Subcutaneous abdominal adipose tissue (tissue), 5 donors: ENCODE results near the gene DNAH8.

Experiments
- H3K27ac ChIP-seq: one replicate; pipeline ENCODE4 v1.7.0; 2013; ENCODE audit warnings: low read depth, mild to moderate bottlenecking, inconsistent platforms, low read length, moderate library complexity
- H3K27me3 ChIP-seq, 5 donors: one replicate each; pipeline ENCODE4 v1.7.0; 2013; ENCODE audit warnings: low read length in 5 of 5, inconsistent platforms in 1 of 5; ENCODE audit not compliant: control insufficient read depth in 5 of 5, insufficient read depth in 4 of 5
- H3K36me3 ChIP-seq, 5 donors: one replicate each; pipeline ENCODE4 v1.7.0; 2013; ENCODE audit warnings: low read length in 5 of 5; ENCODE audit not compliant: control insufficient read depth in 5 of 5, insufficient read depth in 5 of 5
- H3K4me1 ChIP-seq, 5 donors: one replicate each; pipeline ENCODE4 v1.7.0; 2013; ENCODE audit warnings: low read length in 5 of 5, mild to moderate bottlenecking in 3 of 5, moderate library complexity in 1 of 5; ENCODE audit not compliant: control insufficient read depth in 5 of 5, insufficient read depth in 5 of 5
- H3K4me3 ChIP-seq, 5 donors: one replicate each; pipeline ENCODE4 v1.7.0; 2013; ENCODE audit warnings: low read length in 5 of 5, low read depth in 1 of 5
- H3K9ac ChIP-seq, 5 donors: one replicate each; pipeline ENCODE4 v1.7.0; 2013; ENCODE audit warnings: low read length in 5 of 5, mild to moderate bottlenecking in 4 of 5, moderate library complexity in 3 of 5
- H3K9me3 ChIP-seq, 5 donors: one replicate each; pipeline ENCODE4 v1.7.0; 2013; ENCODE audit warnings: low read length in 5 of 5; ENCODE audit not compliant: control insufficient read depth in 5 of 5
- donor health status: healthy.
- donor health status: healthy.
- donor health status: healthy.
- donor health status: healthy.
- donor health status: healthy.

The DNAH8 gene

DNA sequence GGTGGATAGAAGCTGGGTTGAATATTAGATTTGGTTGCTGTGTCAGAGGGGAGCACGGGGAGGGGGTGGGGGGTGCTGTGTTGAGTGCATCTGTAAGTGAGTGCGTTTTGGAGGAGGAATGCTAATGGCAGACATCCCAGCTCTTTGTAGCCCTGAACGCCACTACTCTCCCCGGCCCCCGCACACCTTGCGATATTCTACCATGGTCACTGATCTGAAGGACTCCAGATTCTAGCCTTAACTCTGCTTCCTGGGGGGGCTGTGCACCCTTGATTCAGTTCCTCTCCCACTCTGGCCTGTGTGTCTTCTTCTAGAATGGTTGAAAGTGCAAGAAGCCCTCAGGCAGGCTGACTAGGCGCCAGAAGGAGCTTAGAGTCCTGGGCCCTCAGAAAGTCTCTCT is 340.6 kb downstream of the DNAH8 start:
- Histone ChIP-seq H3K9ac (no peak overlapping the region), H3K9me3 (no peaks in the 10 kb centered on the region), H3K4me3 (no peak overlapping the region), H3K4me1 (no peaks in the 10 kb centered on the region), H3K27ac (no peak overlapping the region), H3K36me3 (no peaks in the 10 kb centered on the region), H3K27me3 (peaks cover 11 to 31% (median 21%) of the 10 kb centered on the region in 5 donors)

DNA sequence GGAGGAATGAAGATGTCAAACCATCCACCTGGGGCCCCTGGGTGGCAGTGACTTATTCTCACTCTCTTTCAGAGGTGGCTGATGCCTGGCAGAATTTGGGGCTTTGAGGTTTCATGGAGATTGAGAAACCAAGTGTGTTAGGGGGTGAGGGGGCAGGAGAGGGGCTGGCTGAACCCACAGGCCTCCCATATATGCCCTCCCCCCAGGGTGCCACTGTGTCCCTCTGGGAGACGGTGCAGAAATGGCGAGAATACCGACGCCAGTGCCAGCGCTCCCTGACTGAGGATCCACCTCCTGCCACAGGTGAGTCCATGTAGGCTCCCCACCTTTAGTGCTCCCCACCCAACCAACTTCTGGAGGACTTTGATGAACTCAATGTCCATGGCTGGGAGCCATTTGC is 341.1 kb downstream of the DNAH8 start:
- H3K36me3 ChIP-seq = no peaks in the 10 kb centered on the region
- H3K4me1 ChIP-seq = no peaks in the 10 kb centered on the region
- H3K9ac ChIP-seq = no peak overlapping the region
- H3K9me3 ChIP-seq = no peaks in the 10 kb centered on the region
- H3K4me3 ChIP-seq = no peak overlapping the region
- no peak overlapping the region for H3K27ac ChIP-seq
- peaks cover 15 to 36% (median 21%) of the 10 kb centered on the region in 5 donors for H3K27me3 ChIP-seq

GRCh38 chr6:39056681-39057080 is 341.6 kb downstream of the DNAH8 start:
- no peaks in the 10 kb centered on the region for H3K36me3 ChIP-seq
- no peak overlapping the region for H3K9ac ChIP-seq
- no peak overlapping the region for H3K4me3 ChIP-seq
- peaks cover 15 to 32% (median 21%) of the 10 kb centered on the region in 5 donors for H3K27me3 ChIP-seq
- no peak overlapping the region for H3K27ac ChIP-seq
- no peaks in the 10 kb centered on the region for H3K4me1 ChIP-seq
- H3K9me3 ChIP-seq = no peaks in the 10 kb centered on the region

- Histone ChIP-seq H3K4me1 (peaks cover 0 to 5% (median 0%) of the 10 kb centered on the region in 5 donors), H3K36me3 (no peaks in the 10 kb centered on the region), H3K27me3 (peaks cover 15 to 34% (median 17%) of the 10 kb centered on the region in 5 donors), H3K27ac (no peak overlapping the region), H3K4me3 (no peak overlapping the region), H3K9me3 (no peaks in the 10 kb centered on the region), H3K9ac (no peak overlapping the region)
Measured at GRCh38 chr6:39057251-39058155, 342.4 kb downstream of the DNAH8 start.

DNA sequence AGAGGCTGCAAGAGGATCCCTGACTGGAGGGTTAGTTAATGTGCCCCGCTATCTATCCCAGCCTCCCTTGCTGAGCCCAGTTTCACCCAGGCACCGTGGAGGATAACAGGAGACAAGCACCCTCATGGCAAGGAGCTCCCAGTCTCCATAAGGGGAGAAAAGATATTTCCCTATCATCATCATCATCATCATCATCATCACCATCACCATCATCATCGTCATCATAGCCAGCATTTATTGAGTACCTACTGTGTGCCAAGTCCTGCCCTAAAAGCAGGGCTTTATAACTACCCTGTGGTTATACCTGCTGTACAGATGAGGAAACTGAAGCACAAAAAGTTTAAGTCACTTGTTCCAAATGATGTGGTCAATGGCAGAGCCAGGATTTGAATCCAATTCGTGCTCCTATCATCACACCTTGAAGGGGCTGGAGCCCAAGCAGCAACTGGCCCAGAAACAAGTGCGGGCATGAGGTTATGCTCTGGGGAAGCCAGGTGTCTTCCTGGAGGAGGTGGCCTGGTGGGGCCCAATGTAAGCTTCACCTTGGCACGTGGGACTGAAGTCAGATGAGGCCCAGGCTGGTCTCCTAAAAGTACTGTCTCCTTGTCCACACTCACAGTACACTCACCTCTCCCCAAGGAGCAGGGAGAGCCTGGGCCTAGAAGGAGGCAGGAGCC is 343.5 kb downstream of the DNAH8 start:
- H3K9me3 ChIP-seq = no peaks in the 10 kb centered on the region
- no peak overlapping the region for H3K9ac ChIP-seq
- no peak overlapping the region for H3K27ac ChIP-seq
- no peaks in the 10 kb centered on the region for H3K36me3 ChIP-seq
- peaks cover 0 to 5% (median 0%) of the 10 kb centered on the region in 5 donors for H3K4me1 ChIP-seq
- H3K27me3 ChIP-seq = peaks cover 13 to 34% (median 17%) of the 10 kb centered on the region in 5 donors
- no peak overlapping the region for H3K4me3 ChIP-seq

DNA sequence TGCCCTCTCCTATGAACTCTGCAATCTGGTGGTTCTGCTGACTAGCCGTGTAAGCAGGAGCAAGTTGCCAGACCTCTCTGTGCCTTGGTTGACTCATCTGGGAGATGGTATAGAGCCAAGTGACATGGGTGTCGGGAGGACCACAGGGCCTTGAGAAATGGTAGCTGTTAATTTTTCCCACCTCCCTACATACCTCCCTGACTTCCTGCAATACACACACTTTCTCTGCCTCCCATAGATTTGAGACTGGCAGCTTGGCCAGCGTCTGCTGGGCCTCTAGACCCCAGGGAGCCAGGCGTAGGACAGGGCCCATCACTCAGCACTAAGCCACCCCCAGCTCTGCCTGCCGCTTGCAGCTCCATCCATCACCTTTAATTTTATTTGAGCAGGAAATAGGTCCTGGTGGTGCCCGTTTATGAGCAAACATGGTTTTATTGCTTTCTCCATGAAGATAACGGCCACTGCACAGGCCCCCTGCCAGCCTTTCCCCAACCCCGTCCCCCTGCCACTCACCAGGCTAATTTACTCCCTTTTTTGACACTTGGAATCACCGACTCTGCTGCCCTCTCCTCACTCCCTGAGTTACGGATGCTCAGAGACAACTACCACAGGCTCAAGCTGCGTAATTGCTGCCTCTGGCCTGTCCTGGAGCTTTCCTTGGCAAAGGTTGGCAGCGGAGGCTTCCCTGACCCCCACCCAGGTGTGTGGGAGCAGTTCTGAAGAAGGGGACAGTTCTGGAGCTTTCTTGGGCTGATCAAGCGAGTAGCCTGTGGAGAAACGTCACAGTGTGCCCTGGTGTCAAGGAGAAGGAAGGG is 344.6 kb downstream of the DNAH8 start:
- no peaks in the 10 kb centered on the region for H3K9me3 ChIP-seq
- no peak overlapping the region for H3K27ac ChIP-seq
- H3K27me3 ChIP-seq = peaks cover 13 to 34% (median 17%) of the 10 kb centered on the region in 5 donors
- peaks cover 0 to 5% (median 0%) of the 10 kb centered on the region in 5 donors for H3K4me1 ChIP-seq
- no peak overlapping the region for H3K4me3 ChIP-seq
- no peak overlapping the region for H3K9ac ChIP-seq
- H3K36me3 ChIP-seq = no peaks in the 10 kb centered on the region

GRCh38 chr6:39060467-39061160 is 345.5 kb downstream of the DNAH8 start:
- peaks cover 0 to 5% (median 0%) of the 10 kb centered on the region in 5 donors for H3K4me1 ChIP-seq
- no peaks in the 10 kb centered on the region for H3K36me3 ChIP-seq
- H3K27ac ChIP-seq = no peak overlapping the region
- H3K9ac ChIP-seq = no peak overlapping the region
- no peaks in the 10 kb centered on the region for H3K9me3 ChIP-seq
- H3K4me3 ChIP-seq = no peak overlapping the region
- H3K27me3 ChIP-seq = peaks cover 16 to 39% (median 18%) of the 10 kb centered on the region in 5 donors

GRCh38 chr6:39061182-39061581 is 346.1 kb downstream of the DNAH8 start:
- H3K27ac ChIP-seq = no peak overlapping the region
- H3K27me3 ChIP-seq = peaks cover 12 to 42% (median 24%) of the 10 kb centered on the region in 5 donors
- no peaks in the 10 kb centered on the region for H3K9me3 ChIP-seq
- no peaks in the 10 kb centered on the region for H3K36me3 ChIP-seq
- no peak overlapping the region for H3K9ac ChIP-seq
- peaks cover 0 to 5% (median 0%) of the 10 kb centered on the region in 5 donors for H3K4me1 ChIP-seq
- H3K4me3 ChIP-seq = no peak overlapping the region

- H3K27me3 ChIP-seq = peaks cover 12 to 42% (median 25%) of the 10 kb centered on the region in 5 donors
- no peaks in the 10 kb centered on the region for H3K36me3 ChIP-seq
- no peak overlapping the region for H3K9ac ChIP-seq
- no peak overlapping the region for H3K27ac ChIP-seq
- no peak overlapping the region for H3K4me3 ChIP-seq
- no peaks in the 10 kb centered on the region for H3K9me3 ChIP-seq
- peaks cover 0 to 5% (median 0%) of the 10 kb centered on the region in 5 donors for H3K4me1 ChIP-seq
Measured at GRCh38 chr6:39061588-39061987, 346.5 kb downstream of the DNAH8 start.
